NB4 (cell line): ENCODE measurements around the gene TAF4.

ENCODE experiments used
- CTCF ChIP-seq: IDR thresholded peaks from one replicate; pipeline ENCODE4 v1.5.1; 2012; ENCODE audit warnings: low read depth, low read length
- POLR2A ChIP-seq: IDR thresholded peaks from 2 replicates; pipeline ENCODE4 v1.6.1; 2011; ENCODE audit warnings: mild to moderate bottlenecking; ENCODE audit not compliant: insufficient read length; ENCODE audit errors: extremely low read depth

- no peak for TF ChIP-seq CTCF
- no peak for TF ChIP-seq POLR2A
These were observed 112.4 kb downstream of the TAF4 start for GRCh38 chr20:61953037-61954021.
